ENCODE results near the gene THBS1. TPM values are rescaled to one million over a fixed set of nuclear protein-coding genes. Genes with fewer than 3 reads are reported as not detected.

Gene THBS1
- total RNA-seq, 1 experiment from 2014 or later = 37.1 TPM

DNA sequence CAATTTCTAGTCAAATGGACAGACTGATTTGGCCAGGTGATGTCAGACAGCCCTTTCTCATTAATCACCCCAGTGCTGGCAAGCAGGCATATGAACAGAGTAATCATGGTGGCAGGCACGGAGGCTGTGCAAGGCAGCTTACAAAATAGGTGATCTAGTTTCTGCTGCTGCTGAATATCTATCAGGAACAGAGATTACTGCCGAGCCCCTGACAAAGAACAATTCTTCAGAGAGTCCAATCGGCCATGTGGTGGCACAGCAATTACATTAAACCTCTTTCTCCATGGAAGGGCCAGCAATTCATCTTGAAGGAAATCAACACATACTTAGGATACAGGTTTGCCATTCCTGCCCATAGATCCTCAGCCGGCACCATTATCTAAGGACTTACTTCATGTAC lies 32.3 kb upstream of the THBS1 start (continued):
- no peak for TF ChIP-seq SOX15 (CRISPR knock-in tag; IDR thresholded peaks at IDR 0.05)
- TF ChIP-seq, protein P1, sequence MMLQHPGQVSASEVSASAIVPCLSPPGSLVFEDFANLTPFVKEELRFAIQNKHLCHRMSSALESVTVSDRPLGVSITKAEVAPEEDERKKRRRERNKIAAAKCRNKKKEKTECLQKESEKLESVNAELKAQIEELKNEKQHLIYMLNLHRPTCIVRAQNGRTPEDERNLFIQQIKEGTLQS (CRISPR knock-in tag; conservative IDR thresholded peaks at IDR 0.05) = no peak
- TF ChIP-seq FOXJ3 (CRISPR knock-in tag; IDR thresholded peaks at IDR 0.05; ENCODE audit: borderline replicate concordance) = no peak
- no peak for TF ChIP-seq NFATC4 (CRISPR knock-in tag; IDR thresholded peaks at IDR 0.05)
- TF ChIP-seq, protein P2, sequence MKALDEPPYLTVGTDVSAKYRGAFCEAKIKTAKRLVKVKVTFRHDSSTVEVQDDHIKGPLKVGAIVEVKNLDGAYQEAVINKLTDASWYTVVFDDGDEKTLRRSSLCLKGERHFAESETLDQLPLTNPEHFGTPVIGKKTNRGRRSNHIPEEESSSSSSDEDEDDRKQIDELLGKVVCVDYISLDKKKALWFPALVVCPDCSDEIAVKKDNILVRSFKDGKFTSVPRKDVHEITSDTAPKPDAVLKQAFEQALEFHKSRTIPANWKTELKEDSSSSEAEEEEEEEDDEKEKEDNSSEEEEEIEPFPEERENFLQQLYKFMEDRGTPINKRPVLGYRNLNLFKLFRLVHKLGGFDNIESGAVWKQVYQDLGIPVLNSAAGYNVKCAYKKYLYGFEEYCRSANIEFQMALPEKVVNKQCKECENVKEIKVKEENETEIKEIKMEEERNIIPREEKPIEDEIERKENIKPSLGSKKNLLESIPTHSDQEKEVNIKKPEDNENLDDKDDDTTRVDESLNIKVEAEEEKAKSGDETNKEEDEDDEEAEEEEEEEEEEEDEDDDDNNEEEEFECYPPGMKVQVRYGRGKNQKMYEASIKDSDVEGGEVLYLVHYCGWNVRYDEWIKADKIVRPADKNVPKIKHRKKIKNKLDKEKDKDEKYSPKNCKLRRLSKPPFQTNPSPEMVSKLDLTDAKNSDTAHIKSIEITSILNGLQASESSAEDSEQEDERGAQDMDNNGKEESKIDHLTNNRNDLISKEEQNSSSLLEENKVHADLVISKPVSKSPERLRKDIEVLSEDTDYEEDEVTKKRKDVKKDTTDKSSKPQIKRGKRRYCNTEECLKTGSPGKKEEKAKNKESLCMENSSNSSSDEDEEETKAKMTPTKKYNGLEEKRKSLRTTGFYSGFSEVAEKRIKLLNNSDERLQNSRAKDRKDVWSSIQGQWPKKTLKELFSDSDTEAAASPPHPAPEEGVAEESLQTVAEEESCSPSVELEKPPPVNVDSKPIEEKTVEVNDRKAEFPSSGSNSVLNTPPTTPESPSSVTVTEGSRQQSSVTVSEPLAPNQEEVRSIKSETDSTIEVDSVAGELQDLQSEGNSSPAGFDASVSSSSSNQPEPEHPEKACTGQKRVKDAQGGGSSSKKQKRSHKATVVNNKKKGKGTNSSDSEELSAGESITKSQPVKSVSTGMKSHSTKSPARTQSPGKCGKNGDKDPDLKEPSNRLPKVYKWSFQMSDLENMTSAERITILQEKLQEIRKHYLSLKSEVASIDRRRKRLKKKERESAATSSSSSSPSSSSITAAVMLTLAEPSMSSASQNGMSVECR (CRISPR knock-in tag; IDR thresholded peaks at IDR 0.05; ENCODE audit: borderline replicate concordance) = no peak
- no peak for TF ChIP-seq OVOL2 (CRISPR knock-in tag; IDR thresholded peaks at IDR 0.05; ENCODE audit: borderline replicate concordance)

DNA sequence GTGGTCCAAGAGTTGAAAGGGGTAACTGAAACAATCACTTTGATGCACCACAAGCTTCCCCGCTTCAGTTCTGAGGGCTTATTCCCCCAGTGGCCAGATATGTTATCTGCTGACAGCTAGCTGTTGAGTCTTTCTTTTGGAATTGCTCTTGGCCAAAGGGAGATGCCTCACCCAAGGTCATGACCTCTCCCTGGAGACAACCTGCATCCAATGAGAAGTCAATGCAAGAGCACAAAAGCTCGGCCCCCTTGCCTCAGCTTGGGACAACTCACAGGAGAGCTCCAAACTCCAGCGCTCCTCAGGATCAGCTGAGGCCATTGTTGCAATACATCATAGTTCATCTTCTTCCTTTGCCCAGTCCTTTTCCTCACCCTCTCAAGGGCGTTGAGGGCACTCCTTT lies 31.0 kb upstream of the THBS1 start:
- Mint-ChIP-seq H3K27me3 (ENCODE audit: low read depth) (no peaks in the 10 kb centered on the region), H3K27ac (no peak overlapping the region), H3K4me1 (peaks cover 10% of the 10 kb centered on the region), H3K4me3 (no peak overlapping the region), H3K9me3 (peaks cover 10% of the 10 kb centered on the region), H3K36me3 (peaks cover 2% of the 10 kb centered on the region; the same call in 1 of the 2 replicates)
- DNase-seq (ENCODE audit: low spot score) (no peak), ATAC-seq (no peak)
- ChIA-PET POLR2A (no interaction called here), CTCF (interaction anchor here (1.3 to 1.7 kb wide), 2 partner anchors 30 to 378 kb away, joined by 4 to 5 read pairs; partner anchors contain the start of gene THBS1)
- TF ChIP-seq, protein P3, sequence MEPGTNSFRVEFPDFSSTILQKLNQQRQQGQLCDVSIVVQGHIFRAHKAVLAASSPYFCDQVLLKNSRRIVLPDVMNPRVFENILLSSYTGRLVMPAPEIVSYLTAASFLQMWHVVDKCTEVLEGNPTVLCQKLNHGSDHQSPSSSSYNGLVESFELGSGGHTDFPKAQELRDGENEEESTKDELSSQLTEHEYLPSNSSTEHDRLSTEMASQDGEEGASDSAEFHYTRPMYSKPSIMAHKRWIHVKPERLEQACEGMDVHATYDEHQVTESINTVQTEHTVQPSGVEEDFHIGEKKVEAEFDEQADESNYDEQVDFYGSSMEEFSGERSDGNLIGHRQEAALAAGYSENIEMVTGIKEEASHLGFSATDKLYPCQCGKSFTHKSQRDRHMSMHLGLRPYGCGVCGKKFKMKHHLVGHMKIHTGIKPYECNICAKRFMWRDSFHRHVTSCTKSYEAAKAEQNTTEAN (CRISPR knock-in tag; IDR thresholded peaks at IDR 0.05) = no peak
- TF ChIP-seq, protein P4, sequence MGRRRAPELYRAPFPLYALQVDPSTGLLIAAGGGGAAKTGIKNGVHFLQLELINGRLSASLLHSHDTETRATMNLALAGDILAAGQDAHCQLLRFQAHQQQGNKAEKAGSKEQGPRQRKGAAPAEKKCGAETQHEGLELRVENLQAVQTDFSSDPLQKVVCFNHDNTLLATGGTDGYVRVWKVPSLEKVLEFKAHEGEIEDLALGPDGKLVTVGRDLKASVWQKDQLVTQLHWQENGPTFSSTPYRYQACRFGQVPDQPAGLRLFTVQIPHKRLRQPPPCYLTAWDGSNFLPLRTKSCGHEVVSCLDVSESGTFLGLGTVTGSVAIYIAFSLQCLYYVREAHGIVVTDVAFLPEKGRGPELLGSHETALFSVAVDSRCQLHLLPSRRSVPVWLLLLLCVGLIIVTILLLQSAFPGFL (CRISPR knock-in tag; IDR thresholded peaks at IDR 0.05; ENCODE audit: borderline replicate concordance) = no peak
- TF ChIP-seq, protein P5, sequence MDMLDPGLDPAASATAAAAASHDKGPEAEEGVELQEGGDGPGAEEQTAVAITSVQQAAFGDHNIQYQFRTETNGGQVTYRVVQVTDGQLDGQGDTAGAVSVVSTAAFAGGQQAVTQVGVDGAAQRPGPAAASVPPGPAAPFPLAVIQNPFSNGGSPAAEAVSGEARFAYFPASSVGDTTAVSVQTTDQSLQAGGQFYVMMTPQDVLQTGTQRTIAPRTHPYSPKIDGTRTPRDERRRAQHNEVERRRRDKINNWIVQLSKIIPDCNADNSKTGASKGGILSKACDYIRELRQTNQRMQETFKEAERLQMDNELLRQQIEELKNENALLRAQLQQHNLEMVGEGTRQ (CRISPR knock-in tag; IDR thresholded peaks at IDR 0.05) = no peak
- TF ChIP-seq, protein P6, sequence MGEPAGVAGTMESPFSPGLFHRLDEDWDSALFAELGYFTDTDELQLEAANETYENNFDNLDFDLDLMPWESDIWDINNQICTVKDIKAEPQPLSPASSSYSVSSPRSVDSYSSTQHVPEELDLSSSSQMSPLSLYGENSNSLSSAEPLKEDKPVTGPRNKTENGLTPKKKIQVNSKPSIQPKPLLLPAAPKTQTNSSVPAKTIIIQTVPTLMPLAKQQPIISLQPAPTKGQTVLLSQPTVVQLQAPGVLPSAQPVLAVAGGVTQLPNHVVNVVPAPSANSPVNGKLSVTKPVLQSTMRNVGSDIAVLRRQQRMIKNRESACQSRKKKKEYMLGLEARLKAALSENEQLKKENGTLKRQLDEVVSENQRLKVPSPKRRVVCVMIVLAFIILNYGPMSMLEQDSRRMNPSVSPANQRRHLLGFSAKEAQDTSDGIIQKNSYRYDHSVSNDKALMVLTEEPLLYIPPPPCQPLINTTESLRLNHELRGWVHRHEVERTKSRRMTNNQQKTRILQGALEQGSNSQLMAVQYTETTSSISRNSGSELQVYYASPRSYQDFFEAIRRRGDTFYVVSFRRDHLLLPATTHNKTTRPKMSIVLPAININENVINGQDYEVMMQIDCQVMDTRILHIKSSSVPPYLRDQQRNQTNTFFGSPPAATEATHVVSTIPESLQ (CRISPR knock-in tag; IDR thresholded peaks at IDR 0.05) = no peak
- no peak for TF ChIP-seq NFYB (CRISPR knock-in tag; conservative IDR thresholded peaks at IDR 0.05; ENCODE audit: low read depth)
- no peak for TF ChIP-seq NFE2L1 (CRISPR knock-in tag; IDR thresholded peaks at IDR 0.05)
- TF ChIP-seq NR1H2 (CRISPR knock-in tag; IDR thresholded peaks at IDR 0.05) = no peak
- TF ChIP-seq ESRRA (CRISPR knock-in tag; IDR thresholded peaks at IDR 0.05; ENCODE audit: borderline replicate concordance) = no peak
